Subcutaneous preadipocyte (primary cell): Measurements from ENCODE around the gene DCAKD. TPM values are rescaled to one million over a fixed set of nuclear protein-coding genes. Genes with fewer than 3 reads are reported as not detected.

ENCODE experiments used
- small RNA-seq: library from RNA; depleted of rRNA; stranded (forward); fragments of <200 nt; gene quantifications from one replicate; pipeline ENCODE3, GENCODE V24; 2012
- total RNA-seq: library from RNA; depleted of rRNA; stranded (reverse); fragments of >200 nt; gene quantifications from 2 replicates; pipeline ENCODE4 v1.2.3, GENCODE V29; 2012

The DCAKD gene, protein sequence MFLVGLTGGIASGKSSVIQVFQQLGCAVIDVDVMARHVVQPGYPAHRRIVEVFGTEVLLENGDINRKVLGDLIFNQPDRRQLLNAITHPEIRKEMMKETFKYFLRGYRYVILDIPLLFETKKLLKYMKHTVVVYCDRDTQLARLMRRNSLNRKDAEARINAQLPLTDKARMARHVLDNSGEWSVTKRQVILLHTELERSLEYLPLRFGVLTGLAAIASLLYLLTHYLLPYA
- 35.0 and 37.1 TPM in 2 replicates for total RNA-seq

DNA sequence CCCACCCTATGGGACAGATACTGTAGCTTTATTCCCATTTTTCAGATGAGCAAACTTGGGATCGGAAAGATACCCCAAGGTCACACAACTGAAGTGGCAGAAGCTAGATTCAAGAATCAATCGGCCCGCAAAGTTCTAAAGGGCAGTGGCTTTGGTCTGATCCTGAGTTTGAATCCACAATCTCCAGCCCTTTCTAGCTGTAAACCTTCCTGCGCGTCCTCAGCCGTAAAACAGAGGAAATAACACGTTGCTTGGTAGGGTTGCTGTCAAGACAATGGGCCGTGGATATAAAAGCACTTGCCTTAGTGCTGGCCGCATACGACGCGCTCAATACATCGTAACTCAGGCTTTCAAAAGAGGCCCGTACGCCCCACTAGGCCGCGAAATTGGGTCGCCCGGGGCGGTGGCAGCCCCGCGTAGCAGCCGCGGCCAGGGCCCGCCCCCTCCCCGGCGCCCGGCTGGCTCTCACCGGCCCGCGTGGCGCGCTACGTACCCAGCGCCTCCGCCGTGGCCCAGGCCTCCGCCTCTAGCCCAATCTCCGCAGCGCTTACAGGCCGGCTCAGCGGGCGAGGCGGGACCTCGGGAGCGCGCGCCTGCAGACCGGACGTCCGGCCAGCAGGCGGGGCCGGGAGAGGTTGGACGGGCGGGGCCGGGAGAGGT lies at the start of gene DCAKD:
Gene DCAKD, minus strand, starts transcription at position 573 of the 660 bp plus-strand sequence. CDS start 16,747 bp downstream, outside the sequence.

DNA sequence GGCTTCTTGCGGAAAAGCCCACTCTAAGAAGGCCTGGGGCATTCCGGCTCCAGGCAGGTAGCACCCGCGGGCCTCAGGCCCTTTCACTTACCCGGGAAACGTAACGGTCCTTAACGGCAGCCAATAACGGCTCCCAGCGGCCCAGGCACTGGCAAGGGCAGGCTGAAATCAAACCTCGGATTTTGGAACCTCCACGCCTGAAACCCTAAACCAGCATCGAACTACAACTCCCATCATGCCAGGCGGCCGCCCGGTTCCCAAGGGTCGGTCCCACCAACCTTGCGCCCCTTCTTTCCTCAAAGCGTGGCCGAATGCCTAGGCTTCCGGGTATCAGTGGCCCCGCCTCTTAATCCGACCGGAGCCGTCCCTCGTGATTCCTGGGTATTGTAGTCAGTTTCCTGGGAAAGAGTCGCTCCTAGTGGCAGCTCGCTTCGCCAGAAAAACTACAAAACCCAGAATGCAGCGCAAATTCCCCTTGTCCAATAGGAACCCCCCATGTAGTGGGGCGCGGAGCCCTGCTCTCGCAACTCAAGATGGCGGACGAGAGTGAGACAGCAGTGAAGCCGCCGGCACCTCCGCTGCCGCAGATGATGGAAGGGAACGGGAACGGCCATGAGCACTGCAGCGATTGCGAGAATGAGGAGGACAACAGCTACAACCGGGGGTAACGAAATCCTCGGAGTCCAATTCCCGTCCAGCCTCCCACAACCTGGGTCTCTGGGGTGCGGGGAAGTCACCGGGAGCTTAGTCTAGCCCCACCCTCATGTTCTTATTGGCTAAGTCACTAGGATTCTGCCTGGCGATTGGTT lies 9.6 kb upstream of the DCAKD start, which contains the start of gene NMT1:
Gene NMT1, plus strand, starts transcription at position 521 of the 809 bp plus-strand sequence. Its CDS starts 13 bp downstream, at position 534.

Small RNA genes lying within 50 kb of the gene (small RNA-seq; reads per million reads assigned to genes)
- gene AC015936.2 (not detected), gene RF00019 (not detected)

Other genes starting within 250 kb of the DCAKD start
- gene GJC1, start 221.3 kb downstream of the DCAKD start, total RNA-seq, result 4.8 and 35.4 TPM in 2 replicates
- gene HIGD1B, start 203.7 kb downstream of the DCAKD start, total RNA-seq, result not detected in 2 replicates
- 91.9 and 115 TPM in 2 replicates for gene EFTUD2, start 152.2 kb downstream of the DCAKD start, total RNA-seq
- 0.73 TPM in 1 of 2 replicates, not detected in the other for gene GFAP, start 136.1 kb downstream of the DCAKD start, total RNA-seq
- 5.9 and 13.5 TPM in 2 replicates for gene KIF18B, start 103.9 kb downstream of the DCAKD start, total RNA-seq
- under 0.01 and 0.20 TPM in 2 replicates for gene C1QL1, start 83.3 kb downstream of the DCAKD start, total RNA-seq
- gene NMT1, start 9.7 kb upstream of the DCAKD start, total RNA-seq, result 75.7 and 80.5 TPM in 2 replicates
- 40.3 and 48.1 TPM in 2 replicates for gene PLCD3, start 80.9 kb upstream of the DCAKD start, total RNA-seq
- gene ACBD4, start 84.1 kb upstream of the DCAKD start, total RNA-seq, result 4.5 and 6.2 TPM in 2 replicates
- 3.7 TPM in 2 replicates for gene HEXIM1, start 96.8 kb upstream of the DCAKD start, total RNA-seq
- 4.9 and 14.0 TPM in 2 replicates for gene HEXIM2, start 110.2 kb upstream of the DCAKD start, total RNA-seq
- 4.8 and 5.3 TPM in 2 replicates for gene FMNL1, start 170.3 kb upstream of the DCAKD start, total RNA-seq
- gene SPATA32, start 210.5 kb upstream of the DCAKD start, total RNA-seq, result not detected in 2 replicates